Measurements from ENCODE around the gene EIF4A2. TPM values are rescaled to one million over a fixed set of nuclear protein-coding genes. Genes with fewer than 3 reads are reported as not detected.
A peak's percentile ranks its signal among the peaks of the same experiment; 100 is the strongest.

EIF4A2 gene
- total and polyA plus RNA-seq, 2 of the 13 experiments (the other 11 are each of a cell fraction or from before 2014, with no cell fraction given), result 480 to 596 TPM

GRCh38 chr3:186806089-186807055 lies 23.0 kb downstream of the EIF4A2 start, which contains the start of gene RFC4 (continued):
- TF ChIP-seq ZNF513 (CRISPR knock-in tag; conservative IDR thresholded peaks at IDR 0.05) (peak; percentile 69; the same call in 1 of the 2 replicates), BHLHE40 (IDR thresholded peaks at IDR 0.05; ENCODE audit: low read length) (no peak), PBX2 (CRISPR knock-in tag; IDR thresholded peaks at IDR 0.05) (no peak), SRSF4 (IDR thresholded peaks at IDR 0.05; ENCODE audit: low read depth, low read length, poor library complexity, severe bottlenecking) (no peak), TERF1 (CRISPR knock-in tag; IDR thresholded peaks at IDR 0.05) (0 out of 2 replicates have a peak, but pooled peaks have one; percentile 56), ZSCAN5A (CRISPR knock-in tag; IDR thresholded peaks at IDR 0.05; ENCODE audit: borderline replicate concordance) (0 out of 2 replicates have a peak, but pooled peaks have one; percentile 30), ZFP90 (CRISPR knock-in tag; IDR thresholded peaks at IDR 0.05; ENCODE audit: borderline replicate concordance) (peak; percentile 84), ZBTB20 (CRISPR knock-in tag; IDR thresholded peaks at IDR 0.05; ENCODE audit: borderline replicate concordance, low read depth) (peak; percentile 84), KLF16 (CRISPR knock-in tag; IDR thresholded peaks at IDR 0.05) (peak in 1 of 2 experiments; percentile 68; a peak in 2 of 4 replicates), CTCF (CRISPR knock-in tag; IDR thresholded peaks at IDR 0.05) (peak; percentile 28; the same call in 1 of the 2 replicates), HDAC6 (IDR thresholded peaks at IDR 0.05; ENCODE audit: low read depth, low read length) (no peak), SIN3A (IDR thresholded peaks at IDR 0.05; ENCODE audit: borderline replicate concordance, low read depth, low read length) (peak; percentile 86; the same call in 1 of the 2 replicates), ZNF343 (CRISPR knock-in tag; IDR thresholded peaks at IDR 0.05) (peak; percentile 39; the same call in 1 of the 2 replicates), MIER2 (CRISPR knock-in tag; IDR thresholded peaks at IDR 0.05) (peak; percentile 56; the same call in 1 of the 2 replicates), ZNF383 (CRISPR knock-in tag; IDR thresholded peaks at IDR 0.05; ENCODE audit: borderline replicate concordance) (no peak), MXD3 (CRISPR knock-in tag; IDR thresholded peaks at IDR 0.05) (peak; percentile 26; the same call in 1 of the 2 replicates), ARNTL (CRISPR knock-in tag; IDR thresholded peaks at IDR 0.05) (peak; percentile 67), MTF2 (CRISPR knock-in tag; IDR thresholded peaks at IDR 0.05; ENCODE audit: borderline replicate concordance) (no peak; the same call in 1 of the 2 replicates), ZNF274 (CRISPR knock-in tag; IDR thresholded peaks at IDR 0.05) (peak; percentile 84), ZNF430 (CRISPR knock-in tag; IDR thresholded peaks at IDR 0.05) (no peak)
